GM19397 (cell line): ENCODE data around the gene DPP4.
"Not testable (repeated sequence)": the region's sequence is repeated elsewhere in the genome, so short reads cannot be mapped to it uniquely, and the experiment has no call there.

ENCODE experiments used
- ATAC-seq: cut with Tn5 transposase; IDR thresholded peaks from one replicate; pipeline ENCODE4 v1.9.1; 2021; ENCODE audit warnings: mild to moderate bottlenecking, moderate library complexity; ENCODE audit not compliant: unreplicated experiment

The DPP4 gene

DNA sequence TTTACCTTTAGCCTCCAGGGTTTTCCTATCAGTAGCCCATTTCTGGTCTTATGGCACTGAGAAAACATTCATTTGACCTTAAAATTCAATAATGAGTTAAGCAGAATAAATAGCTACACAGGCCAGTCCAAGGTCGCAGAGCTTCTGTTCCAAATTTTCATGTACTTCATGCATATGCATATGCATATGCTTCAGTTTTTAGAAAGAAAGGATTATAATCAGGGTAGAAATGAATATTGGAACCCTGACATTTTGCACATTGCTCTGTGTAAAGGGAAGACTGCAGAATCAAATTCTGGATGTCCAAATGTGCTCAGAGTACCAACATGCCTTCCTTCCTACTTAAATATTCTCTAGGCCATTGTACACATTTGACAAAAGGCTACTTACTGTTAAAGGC is 104.9 kb downstream of the DPP4 start:
- ATAC-seq: no peak

DNA sequence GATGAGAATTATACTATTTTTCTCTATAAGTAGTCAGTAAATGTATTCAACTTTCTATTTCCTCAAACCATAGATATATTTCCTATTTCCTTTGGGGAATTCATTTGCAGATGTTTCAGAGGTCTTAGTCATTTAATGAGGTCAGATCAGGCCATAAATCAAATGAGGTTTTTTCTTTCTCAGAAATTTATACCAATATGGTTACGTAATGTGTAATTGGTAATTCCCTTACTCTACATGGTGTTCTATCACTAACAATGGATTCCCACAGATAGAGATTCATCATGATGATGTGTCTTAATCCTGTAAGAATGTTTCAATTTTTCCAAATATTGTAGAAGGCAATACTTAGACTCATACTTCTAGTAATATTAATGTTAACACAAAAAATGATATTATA is 108.0 kb downstream of the DPP4 start:
- ATAC-seq: no peak

DNA sequence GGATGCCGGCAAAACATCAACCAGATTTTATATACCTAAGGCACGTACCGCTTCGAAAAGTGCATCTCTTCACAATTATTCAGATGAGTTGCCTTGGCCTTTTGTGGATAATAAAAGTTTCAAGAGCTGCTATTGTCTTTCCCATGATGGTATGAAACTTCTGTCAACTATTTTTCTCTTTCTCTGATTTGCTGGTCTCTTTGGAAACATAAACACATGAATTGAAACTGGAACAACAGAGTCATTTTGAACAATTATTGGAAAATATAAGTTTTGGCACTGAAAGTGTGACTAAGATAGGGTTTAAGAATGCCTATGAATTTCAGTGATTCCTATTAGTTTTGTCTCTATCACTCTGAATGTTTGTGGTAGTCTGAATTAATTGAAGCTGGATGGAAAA is 109.9 kb downstream of the DPP4 start:
- no peak for ATAC-seq

DNA sequence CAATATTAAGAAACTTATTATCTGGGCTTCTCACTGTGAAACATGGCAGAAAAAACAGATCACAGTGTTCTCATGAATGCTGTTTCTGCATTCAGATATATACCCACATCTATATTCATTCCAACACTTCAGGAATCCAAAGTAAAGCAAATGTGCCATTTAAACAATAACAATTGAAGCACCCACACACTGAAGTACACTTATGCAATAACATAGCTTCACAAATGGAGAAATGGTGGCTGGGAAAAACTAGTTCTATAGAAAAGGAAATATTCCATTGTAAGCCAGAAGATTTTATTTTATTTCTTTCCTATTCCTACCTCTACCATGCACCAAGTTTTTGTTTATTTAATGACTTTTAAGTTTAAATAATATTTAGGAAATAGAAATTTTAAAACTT is 111.9 kb downstream of the DPP4 start:
- ATAC-seq: no peak

DNA sequence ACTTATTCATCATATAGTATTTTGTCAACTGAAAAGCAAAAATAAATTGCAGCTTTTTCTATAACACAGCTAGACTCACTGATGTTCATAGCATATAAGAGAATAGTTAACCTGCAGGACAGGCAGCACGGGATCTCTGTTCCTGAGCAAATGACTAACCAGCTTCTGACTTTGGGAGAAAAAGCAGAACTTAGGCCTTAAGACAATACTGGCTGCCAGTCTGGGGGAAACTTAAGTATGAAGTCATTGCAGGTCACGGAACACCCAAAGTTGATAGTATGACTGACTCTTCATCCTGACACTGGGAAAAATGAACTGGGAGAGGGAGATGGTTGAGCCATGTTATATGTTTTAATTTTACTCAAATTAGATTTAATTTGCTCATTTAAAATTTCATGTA is 113.0 kb downstream of the DPP4 start:
- no peak for ATAC-seq

DNA sequence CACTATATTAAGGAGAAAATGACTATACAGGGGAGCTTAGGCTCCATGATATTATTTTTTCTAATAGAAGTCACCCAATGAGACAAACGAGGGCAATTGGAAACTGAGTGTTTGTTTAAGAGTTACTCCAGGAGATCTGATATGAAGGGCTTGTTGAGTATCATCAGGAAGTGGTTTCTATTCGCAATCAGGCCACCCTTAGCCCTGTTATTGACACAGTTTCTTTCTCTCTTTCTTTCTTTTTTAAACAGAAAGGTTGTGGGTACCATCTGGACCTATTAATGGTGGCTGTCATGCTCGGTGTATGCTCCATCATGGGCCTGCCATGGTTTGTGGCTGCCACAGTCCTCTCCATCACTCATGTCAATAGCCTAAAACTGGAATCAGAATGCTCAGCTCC is 117.3 kb downstream of the DPP4 start:
- no peak for ATAC-seq

DNA sequence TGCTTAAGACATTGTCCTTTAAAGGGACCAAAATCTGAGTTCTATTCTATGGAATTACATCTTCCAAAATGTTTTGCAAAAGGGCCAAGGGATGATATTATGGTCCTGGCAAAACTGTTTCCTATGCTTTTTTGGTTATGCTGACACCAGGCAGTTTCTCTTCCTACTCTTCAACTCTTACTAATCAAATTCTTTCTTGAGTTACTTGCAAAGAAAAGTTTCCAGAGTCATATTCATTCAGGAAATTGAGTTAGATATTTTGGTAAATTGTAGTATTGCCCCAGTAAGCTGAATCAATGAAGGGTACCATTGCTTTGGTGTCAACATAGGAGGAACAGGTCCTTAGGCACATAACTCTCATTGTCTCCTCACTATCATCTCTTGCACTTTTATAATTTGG is 118.8 kb downstream of the DPP4 start:
- no peak for ATAC-seq

DNA sequence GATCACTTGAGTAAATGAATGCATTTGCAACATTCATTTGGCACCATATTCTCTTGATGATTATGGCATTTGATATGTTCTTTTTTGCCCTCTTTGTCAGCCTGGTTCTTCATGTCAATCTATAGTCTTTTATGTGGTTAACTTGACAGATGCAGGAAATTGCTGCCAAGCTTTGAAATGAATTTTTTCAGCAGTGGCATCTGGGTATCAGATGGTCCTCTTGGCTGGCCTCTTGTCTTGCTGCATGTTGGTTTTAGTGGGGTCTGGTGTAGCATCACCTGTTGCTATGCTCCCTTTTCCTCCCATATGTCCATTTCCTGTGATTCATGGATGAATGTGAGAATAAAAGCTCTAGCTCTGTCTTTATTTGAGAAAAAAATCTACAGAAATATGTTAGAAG is 119.9 kb downstream of the DPP4 start:
- no peak for ATAC-seq

DNA sequence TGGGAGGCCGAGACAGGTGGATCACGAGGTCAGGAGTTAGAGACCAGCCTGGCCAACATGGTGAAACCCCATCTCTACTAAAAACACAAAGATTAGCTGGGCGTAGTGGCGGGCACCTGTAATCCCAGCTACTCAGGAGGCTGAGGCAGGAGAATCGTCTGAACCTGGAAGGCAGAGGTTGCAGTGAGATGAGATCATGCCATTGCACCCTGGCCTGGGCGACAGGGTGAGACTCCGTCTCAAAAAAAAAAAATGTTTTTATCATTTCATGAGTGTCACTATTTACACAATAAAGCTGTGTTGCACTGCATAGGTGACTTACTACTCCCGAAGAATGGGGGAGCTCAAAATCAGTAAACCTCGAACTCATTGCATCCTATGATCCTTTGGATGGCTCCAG is 120.6 kb downstream of the DPP4 start:
- ATAC-seq: not testable (repeated sequence)

DNA sequence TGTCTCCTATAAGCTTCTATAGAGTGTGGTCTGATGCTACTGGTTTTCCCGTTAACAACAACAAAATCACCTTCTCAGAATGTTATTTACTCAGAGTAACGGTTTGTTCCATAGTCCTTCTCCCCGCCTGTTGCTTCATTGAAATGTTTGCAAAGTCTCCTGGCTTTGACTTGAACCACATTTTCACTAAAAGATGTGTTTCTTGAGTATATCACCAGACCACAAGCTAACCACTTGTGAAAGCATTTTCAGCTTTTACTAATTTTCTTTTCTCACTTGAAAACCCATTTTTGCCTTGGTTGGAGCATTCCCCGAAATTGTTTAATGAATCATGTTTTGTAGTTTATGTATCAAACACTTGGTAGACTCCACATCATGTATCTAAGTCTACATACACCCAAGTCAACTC is 121.2 kb downstream of the DPP4 start:
- no peak for ATAC-seq

DNA sequence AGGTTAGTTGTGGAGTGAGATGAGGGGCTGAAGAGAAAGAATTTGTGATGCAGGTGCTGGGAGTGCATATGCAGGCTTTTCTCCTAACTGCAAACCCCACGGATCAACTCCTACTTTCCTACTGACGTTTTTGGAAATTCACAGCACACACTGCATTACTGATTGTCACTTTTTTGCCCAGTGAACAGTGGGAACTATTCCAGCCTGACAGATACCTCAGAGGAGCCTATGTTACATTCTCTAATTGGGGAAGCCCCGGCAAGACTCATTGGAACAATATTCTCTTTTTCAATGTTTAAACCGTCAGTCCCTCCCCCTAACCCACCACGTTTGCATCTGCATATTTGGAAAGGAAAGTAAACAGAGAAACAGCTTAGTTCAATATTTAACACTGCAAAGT is 126.2 kb downstream of the DPP4 start:
- ATAC-seq: no peak

DNA sequence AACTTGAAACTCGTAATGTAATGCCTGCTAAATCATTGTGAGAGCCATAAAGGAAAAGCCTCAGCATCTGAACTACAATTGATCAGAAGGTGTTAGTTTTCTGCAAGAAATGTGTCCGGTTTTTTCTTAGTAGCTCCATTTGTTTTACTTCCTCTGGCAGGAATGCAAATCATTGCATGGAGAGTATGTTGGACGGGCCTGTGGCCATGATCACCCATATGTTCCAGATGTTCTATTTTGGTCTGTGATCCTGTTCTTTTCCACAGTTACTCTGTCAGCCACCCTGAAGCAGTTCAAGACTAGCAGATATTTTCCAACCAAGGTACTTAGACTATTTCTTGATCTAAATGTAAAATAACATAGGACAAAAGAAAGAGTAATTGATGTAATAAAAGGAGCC is 126.6 kb downstream of the DPP4 start:
- ATAC-seq: no peak

DNA sequence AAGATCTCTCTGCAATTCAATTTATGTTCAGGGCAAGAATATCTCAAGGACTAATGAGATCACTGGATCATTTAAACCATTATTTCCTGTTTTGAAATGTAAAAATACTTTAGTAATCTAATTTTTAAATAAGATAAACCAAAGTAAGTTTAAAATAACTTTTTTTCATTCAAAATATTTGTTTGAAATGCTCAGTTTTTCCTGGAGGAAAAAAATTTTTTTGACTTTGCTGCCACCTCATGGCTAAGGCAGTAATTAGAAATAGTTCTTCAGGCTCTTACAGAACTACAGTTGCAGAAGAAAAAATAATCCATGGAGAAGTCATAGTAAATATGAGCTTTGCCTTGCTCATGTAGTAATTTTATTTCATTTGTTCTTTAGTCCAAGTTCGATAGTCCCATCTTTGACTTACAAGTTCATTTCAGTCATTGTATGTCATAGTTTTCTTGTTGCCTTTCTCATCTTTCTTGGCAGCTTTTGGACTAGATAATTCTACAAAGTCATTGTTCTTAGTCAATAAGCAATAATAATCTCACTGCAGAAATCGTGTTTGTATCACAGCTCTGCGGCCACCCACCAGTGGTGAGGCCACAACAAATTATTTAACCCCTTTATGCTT is 127.4 kb downstream of the DPP4 start:
- ATAC-seq: no peak

DNA sequence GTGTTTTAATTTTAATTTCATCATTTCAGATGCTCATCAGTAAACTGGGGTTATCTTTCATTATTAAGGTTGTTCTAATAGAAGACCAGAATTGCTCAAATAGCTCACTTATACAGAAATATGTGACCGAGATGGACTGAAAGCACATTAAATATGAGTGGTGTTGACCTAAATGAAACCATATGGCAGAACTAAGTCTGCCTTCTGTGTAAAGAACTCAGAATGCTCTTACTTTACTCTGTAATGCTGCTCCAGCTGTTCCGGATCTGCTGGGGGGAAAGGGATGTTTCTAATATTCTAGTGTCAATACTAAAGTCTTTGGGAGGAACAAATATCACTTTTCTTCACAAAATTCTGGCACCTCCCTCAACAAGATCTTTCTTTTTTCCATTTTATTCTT is 131.0 kb downstream of the DPP4 start:
- no peak for ATAC-seq
